Activated T-cell treated with anti-CD3 and anti-CD28 coated beads, Interleukin-2, amount 50 U/mL, for 24 hours (primary cell): ENCODE measurements around the gene POF1B.
"Not testable (repeated sequence)": the region's sequence is repeated elsewhere in the genome, so short reads cannot be mapped to it uniquely, and the experiment has no call there.

Experiments
- DNase-seq: peaks from one replicate; pipeline ENCODE4 v3.0.0-alpha.2; 2020
- H3K27ac Mint-ChIP-seq: 2 replicates; pipeline ENCODE4 v1.8.0; 2020; ENCODE audit warnings: mild to moderate bottlenecking, mixed read lengths
- H3K27me3 Mint-ChIP-seq: 2 replicates; pipeline ENCODE4 v1.8.0; 2020; ENCODE audit warnings: mixed read lengths
- H3K36me3 Mint-ChIP-seq: 2 replicates; pipeline ENCODE4 v1.8.0; 2020; ENCODE audit warnings: low read depth, mixed read lengths
- H3K4me1 Mint-ChIP-seq: 2 replicates; pipeline ENCODE4 v1.8.0; 2020; ENCODE audit warnings: low read depth, mixed read lengths
- H3K4me3 Mint-ChIP-seq: 2 replicates; pipeline ENCODE4 v1.8.0; 2020; ENCODE audit warnings: mild to moderate bottlenecking, moderate library complexity, mixed read lengths
- H3K9me3 Mint-ChIP-seq: 2 replicates; pipeline ENCODE4 v1.8.0; 2020; ENCODE audit warnings: mixed read lengths

Gene POF1B, protein sequence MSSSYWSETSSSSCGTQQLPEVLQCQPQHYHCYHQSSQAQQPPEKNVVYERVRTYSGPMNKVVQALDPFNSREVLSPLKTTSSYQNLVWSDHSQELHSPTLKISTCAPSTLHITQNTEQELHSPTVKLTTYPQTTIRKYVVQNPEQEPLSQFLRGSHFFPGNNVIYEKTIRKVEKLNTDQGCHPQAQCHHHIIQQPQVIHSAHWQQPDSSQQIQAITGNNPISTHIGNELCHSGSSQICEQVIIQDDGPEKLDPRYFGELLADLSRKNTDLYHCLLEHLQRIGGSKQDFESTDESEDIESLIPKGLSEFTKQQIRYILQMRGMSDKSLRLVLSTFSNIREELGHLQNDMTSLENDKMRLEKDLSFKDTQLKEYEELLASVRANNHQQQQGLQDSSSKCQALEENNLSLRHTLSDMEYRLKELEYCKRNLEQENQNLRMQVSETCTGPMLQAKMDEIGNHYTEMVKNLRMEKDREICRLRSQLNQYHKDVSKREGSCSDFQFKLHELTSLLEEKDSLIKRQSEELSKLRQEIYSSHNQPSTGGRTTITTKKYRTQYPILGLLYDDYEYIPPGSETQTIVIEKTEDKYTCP

DNA sequence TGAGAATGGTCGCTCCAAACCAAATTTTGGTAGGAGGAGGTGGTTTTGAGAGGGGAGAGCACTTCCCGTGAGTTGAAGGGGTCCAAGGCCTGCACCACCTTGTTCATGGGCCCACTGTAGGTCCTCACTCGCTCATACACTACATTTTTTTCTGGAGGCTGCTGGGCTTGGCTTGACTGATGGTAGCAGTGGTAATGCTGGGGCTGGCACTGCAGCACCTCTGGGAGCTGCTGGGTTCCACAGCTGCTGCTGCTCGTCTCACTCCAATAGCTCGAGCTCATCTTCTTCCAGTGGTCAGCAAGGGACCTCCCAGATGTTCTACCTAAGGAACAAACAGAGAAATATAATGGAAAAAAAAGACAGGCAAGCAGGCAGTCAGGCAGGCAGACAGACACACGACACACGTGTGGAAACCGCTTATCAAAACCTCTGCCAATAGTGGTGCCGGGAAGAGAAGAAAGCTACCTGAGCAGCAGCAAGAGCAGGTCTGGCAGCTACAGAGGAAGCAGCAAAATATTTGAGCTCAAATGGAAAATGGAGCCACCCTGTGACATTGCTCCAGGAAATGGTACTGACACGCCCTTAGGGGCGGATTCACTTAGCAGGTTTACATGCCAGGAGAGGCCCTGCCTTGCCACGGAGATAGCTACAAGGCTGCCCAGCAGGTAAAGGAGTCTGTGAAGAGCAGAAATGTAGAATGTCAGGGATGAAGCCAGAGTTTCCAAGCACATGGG, at the start of gene POF1B:
TSS of gene POF1B (minus strand) at position 492 of the 734 bp plus-strand sequence. CDS start at position 281, 211 bp downstream.
- H3K4me1 Mint-ChIP-seq = no peaks in the 10 kb centered on the region
- H3K4me3 Mint-ChIP-seq = no peak within 1 kb of the TSS
- DNase-seq = no peak
- no peaks in the 10 kb centered on the region for H3K9me3 Mint-ChIP-seq
- H3K36me3 Mint-ChIP-seq = no peaks in the 10 kb centered on the region
- H3K27me3 Mint-ChIP-seq = peaks cover 8% of the 10 kb centered on the region
- no peak within 1 kb of the TSS for H3K27ac Mint-ChIP-seq

DNA sequence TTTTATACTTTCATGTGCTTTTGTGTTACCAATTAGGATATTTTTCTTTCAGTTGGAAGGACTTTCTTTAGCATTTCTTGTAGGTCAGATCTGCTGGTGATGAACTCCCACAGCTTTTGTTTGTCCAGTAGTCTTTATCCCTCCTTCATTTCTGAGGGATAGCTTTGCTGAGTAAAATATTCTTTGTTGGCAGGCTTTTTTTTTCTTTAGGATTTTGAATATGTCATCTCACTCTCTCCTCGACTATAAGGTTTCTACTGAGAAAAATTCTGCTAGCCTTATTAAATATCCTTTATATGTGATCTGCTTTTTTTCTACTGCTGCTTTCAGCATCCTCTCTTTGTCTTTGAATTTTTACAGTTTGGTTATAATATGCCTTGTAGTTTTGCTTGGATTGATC, 49.6 kb upstream of the POF1B start:
- no peak overlapping the region for H3K27ac Mint-ChIP-seq
- no peak for DNase-seq
- no peak overlapping the region for H3K4me3 Mint-ChIP-seq
- H3K36me3 Mint-ChIP-seq = no peaks in the 10 kb centered on the region
- H3K9me3 Mint-ChIP-seq = peaks cover 4% of the 10 kb centered on the region
- H3K4me1 Mint-ChIP-seq = no peaks in the 10 kb centered on the region
- peaks cover 4% of the 10 kb centered on the region for H3K27me3 Mint-ChIP-seq

DNA sequence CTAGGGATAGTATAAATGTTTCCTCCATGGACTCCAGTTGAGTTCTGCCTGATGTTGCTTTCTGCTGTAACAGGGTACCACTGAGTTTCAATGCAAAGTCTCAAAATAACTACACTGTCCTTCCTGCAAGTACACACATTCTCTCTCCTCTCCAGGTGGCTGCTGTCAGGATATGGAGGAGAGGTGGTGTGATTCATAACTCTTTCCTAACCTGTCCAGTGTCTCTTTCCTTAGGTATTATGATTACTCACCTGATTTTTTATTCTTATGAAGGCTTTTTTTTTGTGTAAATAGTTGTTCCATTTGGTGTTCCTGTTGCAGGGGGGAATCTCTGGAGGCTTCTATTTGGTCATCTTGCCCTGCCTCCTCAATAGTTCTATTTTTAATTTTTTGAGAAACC, 39.8 kb upstream of the POF1B start:
- Mint-ChIP-seq H3K36me3 (no peaks in the 10 kb centered on the region), H3K9me3 (peaks cover 3% of the 10 kb centered on the region), H3K27ac (no peak overlapping the region), H3K4me3 (no peak overlapping the region), H3K27me3 (no peaks in the 10 kb centered on the region), H3K4me1 (no peaks in the 10 kb centered on the region)
- DNase-seq = no peak

DNA sequence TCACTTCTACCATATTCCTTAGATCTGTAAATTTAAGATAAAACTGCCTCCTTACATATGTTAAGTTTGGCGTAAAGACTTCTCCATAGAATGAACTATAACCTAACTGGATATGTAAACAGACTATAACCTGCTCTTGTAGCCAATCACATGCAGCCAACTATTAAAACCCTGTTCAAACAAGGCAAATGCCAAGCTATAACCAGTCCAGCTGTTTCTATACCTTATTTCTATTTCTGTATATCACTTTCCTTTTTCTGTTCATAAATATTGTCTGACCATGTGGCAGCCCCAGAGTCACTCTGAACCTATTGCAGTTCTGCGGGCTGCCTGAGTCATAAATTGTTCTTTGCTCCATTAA, 12.4 kb upstream of the POF1B start:
- DNase-seq = no peak
- Mint-ChIP-seq H3K9me3 (no peaks in the 10 kb centered on the region), H3K4me1 (no peaks in the 10 kb centered on the region), H3K36me3 (no peaks in the 10 kb centered on the region), H3K4me3 (no peak overlapping the region), H3K27me3 (peaks cover 2% of the 10 kb centered on the region), H3K27ac (no peak overlapping the region)

DNA sequence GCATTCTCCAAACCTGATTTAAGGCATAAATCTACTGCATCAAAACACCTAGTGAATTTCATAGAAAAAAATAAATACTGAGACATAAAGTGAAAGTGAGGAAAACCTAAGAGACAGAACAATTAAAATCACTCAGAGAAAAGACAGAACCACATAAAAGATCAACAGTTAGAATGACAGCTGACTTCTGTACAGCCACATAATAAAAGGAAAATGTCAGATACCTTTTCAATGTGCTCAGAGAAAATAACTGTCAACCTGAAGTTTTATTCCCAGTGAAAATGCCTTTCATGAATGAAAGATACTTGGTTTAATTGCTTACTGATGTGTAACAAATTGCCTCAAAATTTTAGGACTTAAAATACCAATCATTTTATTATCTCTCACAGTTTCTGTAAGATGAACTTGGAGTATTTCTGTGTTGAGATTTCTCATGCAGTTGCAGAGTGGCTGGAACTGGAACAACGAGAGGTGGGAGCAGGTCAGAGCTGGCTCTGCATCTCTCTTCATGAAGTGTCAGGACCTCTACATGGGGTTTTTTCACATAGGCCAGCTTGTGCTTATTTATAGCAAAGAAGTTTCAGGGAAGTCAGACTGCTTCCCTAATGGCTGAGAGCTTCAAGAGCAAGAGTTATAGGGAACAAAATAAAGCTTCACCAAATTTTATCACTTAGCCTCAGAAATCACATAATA, 11.9 kb upstream of the POF1B start:
- no peaks in the 10 kb centered on the region for H3K36me3 Mint-ChIP-seq
- no peak overlapping the region for H3K4me3 Mint-ChIP-seq
- H3K9me3 Mint-ChIP-seq = no peaks in the 10 kb centered on the region
- no peak for DNase-seq
- H3K27ac Mint-ChIP-seq = no peak overlapping the region
- H3K4me1 Mint-ChIP-seq = no peaks in the 10 kb centered on the region
- H3K27me3 Mint-ChIP-seq = peaks cover 6% of the 10 kb centered on the region

DNA sequence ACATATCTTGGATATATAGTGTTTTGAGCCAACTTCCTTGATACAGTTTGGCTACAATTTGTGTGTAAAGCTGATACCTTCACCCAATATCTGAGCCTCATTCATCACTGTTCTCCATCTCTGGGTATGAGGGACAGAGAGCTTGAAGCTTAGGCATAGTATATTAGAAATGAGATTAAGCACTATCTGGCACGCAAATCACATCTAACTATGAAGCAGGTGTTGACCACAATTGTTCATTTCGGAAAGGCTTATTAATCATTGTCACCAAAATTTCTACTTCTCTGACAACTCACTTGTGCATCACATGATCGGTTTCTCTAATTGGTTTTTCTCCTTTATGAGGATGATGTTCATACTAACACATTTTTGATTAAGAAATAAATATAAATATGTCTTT, 2.1 kb upstream of the POF1B start:
- Mint-ChIP-seq H3K27me3 (peaks cover 5% of the 10 kb centered on the region), H3K9me3 (no peaks in the 10 kb centered on the region), H3K36me3 (no peaks in the 10 kb centered on the region), H3K4me3 (no peak overlapping the region), H3K4me1 (no peaks in the 10 kb centered on the region), H3K27ac (no peak overlapping the region)
- DNase-seq = no peak

DNA sequence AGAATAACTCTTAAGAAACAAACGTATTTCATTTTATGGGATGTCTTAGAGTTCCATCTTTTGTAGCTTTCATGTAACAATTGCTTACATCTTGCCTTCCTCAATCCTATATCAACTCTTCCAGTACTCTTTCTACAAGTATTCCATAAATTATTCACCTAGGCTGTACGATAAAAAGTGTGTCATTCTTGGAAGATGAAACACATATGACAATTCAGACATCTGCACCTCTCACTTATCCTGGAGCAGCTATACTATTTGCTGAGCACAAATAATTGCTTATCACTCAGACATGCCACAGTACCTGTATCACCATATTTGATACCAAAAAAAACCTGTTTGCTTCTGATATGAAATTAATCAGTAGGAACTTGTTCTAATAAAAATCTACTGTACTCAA, 1.0 kb downstream of the POF1B start:
- DNase-seq = no peak
- H3K4me1 Mint-ChIP-seq = no peaks in the 10 kb centered on the region
- H3K27me3 Mint-ChIP-seq = peaks cover 7% of the 10 kb centered on the region
- no peak overlapping the region for H3K4me3 Mint-ChIP-seq
- H3K9me3 Mint-ChIP-seq = no peaks in the 10 kb centered on the region
- no peak overlapping the region for H3K27ac Mint-ChIP-seq
- H3K36me3 Mint-ChIP-seq = no peaks in the 10 kb centered on the region

DNA sequence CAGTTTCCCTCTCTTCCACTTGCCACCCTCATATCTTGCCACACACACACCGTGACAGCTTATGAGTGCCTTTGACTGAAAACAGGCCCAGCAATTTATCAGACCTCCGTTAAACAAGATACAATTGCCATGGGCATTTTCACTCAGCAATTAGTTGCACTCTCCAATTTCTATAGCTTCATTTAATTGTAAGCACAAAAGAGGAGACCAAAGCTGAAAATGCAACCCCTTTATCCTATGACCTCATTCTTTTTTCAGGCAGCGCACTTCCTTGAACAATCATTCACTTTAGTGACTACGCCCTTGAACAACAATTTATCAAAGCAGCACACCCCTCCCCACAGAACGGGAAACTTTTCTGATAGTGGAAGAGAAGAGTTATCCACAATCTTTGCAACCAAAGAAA, 4.1 kb downstream of the POF1B start:
- no peak for DNase-seq
- Mint-ChIP-seq H3K27me3 (peaks cover 22% of the 10 kb centered on the region), H3K9me3 (no peaks in the 10 kb centered on the region), H3K27ac (no peak overlapping the region), H3K36me3 (no peaks in the 10 kb centered on the region), H3K4me1 (no peaks in the 10 kb centered on the region), H3K4me3 (no peak overlapping the region)

DNA sequence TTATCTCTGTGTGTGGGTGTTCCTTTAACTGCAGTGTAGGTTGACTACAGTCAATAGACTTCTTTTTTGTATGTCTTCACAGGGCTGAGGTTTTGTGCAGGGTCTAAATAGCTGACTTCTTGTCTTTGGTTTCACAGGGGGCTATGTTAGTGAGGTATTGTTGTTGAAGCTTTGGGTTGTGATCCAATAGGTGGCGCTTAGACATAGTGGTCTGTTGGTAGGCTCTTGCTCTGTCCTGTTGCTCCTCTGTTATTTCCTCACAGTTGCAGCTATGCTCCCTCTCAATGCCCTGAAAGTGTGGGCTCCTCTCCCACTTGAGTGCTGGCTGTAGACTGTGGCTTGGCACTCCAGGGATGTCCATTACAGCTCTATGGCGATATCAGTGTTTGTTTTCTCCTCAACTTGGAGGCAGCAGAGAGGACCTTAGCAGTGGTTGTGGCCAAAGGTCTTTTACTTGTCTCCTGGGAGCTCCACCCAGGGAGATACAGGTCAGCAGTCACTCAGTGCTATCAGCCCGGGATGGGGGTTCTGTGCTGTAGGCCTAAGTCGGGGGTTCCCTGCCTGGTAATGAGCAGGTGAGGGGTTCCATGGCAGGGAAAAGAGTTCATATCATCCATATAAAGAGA, 14.0 kb downstream of the POF1B start:
- peaks cover 33% of the 10 kb centered on the region for H3K27me3 Mint-ChIP-seq
- no peak overlapping the region for H3K4me3 Mint-ChIP-seq
- no peak for DNase-seq
- no peaks in the 10 kb centered on the region for H3K4me1 Mint-ChIP-seq
- H3K36me3 Mint-ChIP-seq = no peaks in the 10 kb centered on the region
- peaks cover 6% of the 10 kb centered on the region for H3K9me3 Mint-ChIP-seq
- H3K27ac Mint-ChIP-seq = no peak overlapping the region

DNA sequence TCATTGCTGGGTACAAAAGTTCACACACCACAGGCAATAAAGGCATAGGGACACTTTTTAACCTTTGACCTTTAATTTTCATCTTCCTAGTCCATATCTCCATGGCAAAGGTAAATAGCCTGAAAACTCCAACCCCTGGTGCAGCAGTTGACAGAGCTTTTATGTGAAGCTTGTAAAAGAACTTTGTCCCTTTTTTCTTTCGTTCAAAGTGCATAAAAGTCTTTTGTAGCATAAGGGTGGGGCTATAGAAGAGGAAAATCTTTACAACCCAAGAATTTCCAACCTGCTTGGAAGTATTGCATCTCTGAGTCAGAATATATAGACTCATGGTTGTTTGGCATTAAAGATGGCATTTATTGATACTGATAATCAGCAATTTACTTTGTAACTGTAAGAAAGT, 20.4 kb downstream of the POF1B start:
- no peak for DNase-seq
- no peak overlapping the region for H3K27ac Mint-ChIP-seq
- no peak overlapping the region for H3K4me3 Mint-ChIP-seq
- H3K36me3 Mint-ChIP-seq = no peaks in the 10 kb centered on the region
- H3K9me3 Mint-ChIP-seq = peaks cover 6% of the 10 kb centered on the region
- H3K4me1 Mint-ChIP-seq = no peaks in the 10 kb centered on the region
- H3K27me3 Mint-ChIP-seq = peaks cover 13% of the 10 kb centered on the region

DNA sequence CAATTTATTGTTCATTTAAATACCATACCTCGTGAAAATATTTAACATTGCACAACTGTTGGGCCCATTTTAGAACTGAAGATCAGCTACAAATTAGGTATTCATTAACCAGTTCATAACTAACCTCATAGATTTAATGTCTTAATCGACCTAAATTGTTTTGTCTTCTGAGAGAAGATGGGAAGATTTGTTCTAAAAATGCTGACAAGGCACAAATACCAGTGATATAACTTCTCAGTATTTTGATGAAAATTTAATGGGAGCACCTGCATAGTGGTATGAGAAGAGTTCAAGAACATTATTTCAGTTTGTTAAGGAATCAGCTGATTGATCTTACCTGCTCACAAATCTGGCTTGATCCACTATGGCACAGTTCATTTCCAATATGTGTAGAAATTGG, 33.9 kb downstream of the POF1B start:
- H3K9me3 Mint-ChIP-seq = no peaks in the 10 kb centered on the region
- no peak for DNase-seq
- H3K27me3 Mint-ChIP-seq = peaks cover 15% of the 10 kb centered on the region
- H3K36me3 Mint-ChIP-seq = no peaks in the 10 kb centered on the region
- H3K4me1 Mint-ChIP-seq = no peaks in the 10 kb centered on the region
- H3K4me3 Mint-ChIP-seq = no peak overlapping the region
- H3K27ac Mint-ChIP-seq = no peak overlapping the region

DNA sequence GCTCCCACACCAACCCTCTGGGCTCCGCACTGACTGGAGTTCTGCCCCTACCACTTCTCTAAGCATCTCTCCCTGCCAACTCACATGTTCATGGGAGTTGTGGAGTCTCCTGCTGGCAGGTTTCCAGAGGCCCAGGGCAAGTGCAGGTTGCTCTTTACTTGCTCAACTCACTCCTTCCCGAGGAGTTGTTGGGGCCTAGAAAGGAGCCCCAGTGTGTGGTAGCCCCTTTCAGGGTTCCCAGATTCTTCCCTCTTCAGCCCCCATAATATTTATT, 52.5 kb downstream of the POF1B start:
- no peak overlapping the region for H3K4me3 Mint-ChIP-seq
- H3K36me3 Mint-ChIP-seq = no peaks in the 10 kb centered on the region
- no peak overlapping the region for H3K27ac Mint-ChIP-seq
- H3K4me1 Mint-ChIP-seq = no peaks in the 10 kb centered on the region
- peaks cover 6% of the 10 kb centered on the region for H3K9me3 Mint-ChIP-seq
- H3K27me3 Mint-ChIP-seq = peaks cover 4% of the 10 kb centered on the region
- DNase-seq = no peak

DNA sequence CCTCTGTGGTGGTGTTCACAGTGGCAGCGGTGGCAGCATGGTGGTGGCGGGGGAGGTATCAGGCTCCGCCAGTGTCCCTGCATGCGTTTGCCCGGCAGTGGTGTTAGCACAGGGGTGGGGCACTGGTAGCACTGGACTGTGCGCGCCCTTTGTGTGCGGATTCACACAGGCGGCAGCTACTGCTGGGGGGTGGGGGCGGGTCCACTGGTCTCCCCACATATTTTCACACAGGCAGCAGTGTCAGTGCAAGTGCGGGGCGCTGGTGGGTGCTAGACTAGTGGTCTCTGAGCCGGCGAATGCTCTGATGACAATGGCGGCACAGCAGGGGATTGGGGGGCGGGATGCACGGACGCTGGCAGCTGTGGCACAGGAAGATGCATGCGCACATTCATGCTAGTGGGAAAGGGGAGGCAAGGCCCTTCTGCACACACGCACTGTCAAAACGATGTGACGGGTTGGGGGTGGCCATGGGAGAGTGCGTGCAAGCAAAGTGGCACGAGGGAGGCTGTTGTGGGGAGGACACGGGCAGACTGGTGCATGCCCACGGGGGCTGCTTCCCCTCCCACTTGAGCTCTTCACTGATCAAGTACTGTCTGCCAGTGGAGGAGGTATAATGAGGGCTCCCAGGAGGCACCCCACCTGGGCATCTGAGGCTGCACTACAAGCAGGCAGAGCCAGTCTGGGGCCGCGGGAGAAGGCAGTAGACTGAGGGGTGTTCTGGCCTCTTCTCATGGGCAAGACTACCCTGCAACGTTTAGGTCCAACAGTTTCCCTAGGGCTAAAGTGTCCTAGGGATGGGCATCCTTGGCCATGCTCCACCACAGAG, 53.0 kb downstream of the POF1B start:
- Mint-ChIP-seq H3K27me3 (peaks cover 2% of the 10 kb centered on the region), H3K36me3 (no peaks in the 10 kb centered on the region)
- DNase-seq = no peak

DNA sequence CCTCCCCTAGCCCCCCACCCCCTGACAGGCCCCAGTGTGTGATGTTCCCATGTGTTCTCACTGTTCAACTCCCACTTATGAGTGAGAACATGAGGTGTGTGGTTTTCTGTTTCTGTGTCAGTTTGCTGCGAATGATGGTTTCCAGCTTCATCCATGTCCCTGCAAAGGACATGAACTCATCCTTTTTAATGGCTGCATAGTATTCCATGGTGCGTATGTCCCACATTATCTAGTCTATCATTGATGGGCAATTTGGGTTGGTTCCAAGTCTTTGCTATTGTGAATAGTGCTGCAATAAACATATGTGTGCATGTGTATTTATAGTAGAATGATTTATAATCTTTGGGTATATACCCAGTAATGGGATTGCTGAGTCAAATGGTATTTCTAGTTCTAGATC, 68.1 kb downstream of the POF1B start:
- peaks cover 30% of the 10 kb centered on the region for H3K27me3 Mint-ChIP-seq
- not testable (repeated sequence) for H3K27ac Mint-ChIP-seq, H3K9me3 Mint-ChIP-seq, H3K4me3 Mint-ChIP-seq, H3K36me3 Mint-ChIP-seq, DNase-seq, H3K4me1 Mint-ChIP-seq

More for the DNA sequence above, 53.0 kb downstream of the POF1B start:
- Mint-ChIP-seq H3K27ac (no peak overlapping the region), H3K4me1 (no peaks in the 10 kb centered on the region), H3K9me3 (peaks cover 6% of the 10 kb centered on the region), H3K4me3 (no peak overlapping the region)
